CD4-positive, alpha-beta T cell treated with Interleukin-4 for 1 hour (primary cell): ENCODE data around the gene FLRT1.
A peak's percentile ranks its signal among the peaks of the same experiment; 100 is the strongest.

ENCODE experiments used
- DNase-seq, 2 donors: peaks; one replicate each; pipeline ENCODE4 v3.0.0-alpha.2; 2020 to 2022

The FLRT1 gene

DNA sequence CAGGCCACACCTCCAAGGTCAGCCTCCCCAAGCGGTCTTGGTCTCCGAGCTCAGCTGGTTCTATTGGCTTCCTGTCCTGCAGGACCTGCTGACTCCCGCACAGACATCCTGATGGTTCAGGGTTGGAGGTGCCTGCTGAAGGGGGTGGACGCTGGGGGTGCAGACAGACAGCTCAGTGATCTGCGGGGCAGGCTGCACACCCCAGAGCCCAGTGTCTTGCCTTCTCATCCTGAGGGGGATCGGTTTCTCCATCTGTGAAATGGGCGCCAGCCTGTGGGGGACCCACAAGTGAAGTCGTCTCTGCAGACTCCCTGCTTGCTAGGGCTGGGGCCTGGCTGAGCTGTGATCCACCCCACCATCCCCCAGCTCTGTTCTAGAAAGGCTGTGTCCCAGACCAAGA is 13.8 kb downstream of the FLRT1 start:
- no peak for DNase-seq

DNA sequence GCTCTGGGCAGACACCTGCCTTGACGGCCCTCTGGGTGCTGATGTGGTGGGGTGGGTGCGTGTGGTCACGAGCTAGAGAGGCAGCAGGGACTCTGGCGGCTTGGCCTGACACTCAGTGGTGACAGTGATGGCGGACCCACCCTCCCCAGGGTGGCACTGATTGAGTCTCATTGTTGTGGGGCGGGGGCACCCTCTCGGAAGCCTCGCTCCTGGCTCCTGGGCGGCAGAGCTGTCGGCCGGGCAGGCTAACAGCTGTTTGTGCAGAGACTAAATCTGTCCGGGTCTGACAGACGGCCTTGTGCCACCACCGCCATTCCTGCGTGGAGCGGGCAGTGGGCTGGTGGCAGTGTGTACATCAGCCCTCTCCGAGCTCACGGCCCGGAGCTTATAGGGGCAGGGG is 15.6 kb downstream of the FLRT1 start:
- no peak for DNase-seq

GRCh38 chr11:64052436-64052835 is 16.7 kb downstream of the FLRT1 start:
- no peak for DNase-seq

GRCh38 chr11:64052938-64053622 is 17.3 kb downstream of the FLRT1 start:
- no peak for DNase-seq

- no peak for DNase-seq
Observed at GRCh38 chr11:64053699-64054098, 18.0 kb downstream of the FLRT1 start.

DNA sequence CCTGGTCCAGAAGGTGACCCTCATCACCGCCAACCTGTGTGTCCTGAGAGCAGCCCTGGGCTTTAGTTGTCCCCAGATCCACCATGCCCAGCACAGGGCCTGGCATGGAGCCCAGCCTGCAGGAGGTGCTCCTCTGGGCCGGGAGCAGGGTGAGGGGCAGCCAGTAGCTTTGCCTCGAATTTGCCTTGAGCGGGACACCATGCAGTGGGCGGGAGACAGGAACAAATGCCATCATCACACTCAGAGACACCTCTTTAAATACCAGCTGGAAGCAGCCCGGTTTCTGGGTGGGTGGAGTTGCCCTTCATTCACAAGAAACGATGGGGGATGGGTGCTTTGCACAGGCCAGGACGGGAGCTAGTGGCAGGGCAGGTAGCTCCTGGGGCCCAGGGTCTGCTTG is 19.3 kb downstream of the FLRT1 start:
- no peak for DNase-seq

GRCh38 chr11:64056213-64056785 is 20.6 kb downstream of the FLRT1 start:
- DNase-seq, result no peak

- DNase-seq, result no peak
Observed at GRCh38 chr11:64056861-64057260, 21.1 kb downstream of the FLRT1 start.

DNA sequence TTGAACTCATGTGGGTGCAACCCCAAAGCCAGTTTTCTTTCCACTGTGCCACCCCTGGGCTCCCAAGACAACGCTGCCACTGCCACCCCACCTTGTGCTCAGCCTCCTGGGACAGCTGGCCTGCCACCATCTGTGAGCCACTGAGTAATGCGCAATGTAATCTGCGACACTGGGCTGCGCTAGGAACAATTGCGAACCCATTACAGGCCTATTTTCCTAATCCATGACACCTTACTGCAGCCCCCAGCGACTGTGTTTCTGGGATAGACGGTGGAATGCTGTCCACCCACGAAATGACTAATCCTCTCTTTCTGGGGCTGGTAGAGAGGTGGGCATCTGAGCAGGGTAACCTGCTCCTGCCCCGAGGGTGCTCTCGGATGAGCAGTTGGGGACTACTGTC is 22.2 kb downstream of the FLRT1 start:
- no peak for DNase-seq

DNA sequence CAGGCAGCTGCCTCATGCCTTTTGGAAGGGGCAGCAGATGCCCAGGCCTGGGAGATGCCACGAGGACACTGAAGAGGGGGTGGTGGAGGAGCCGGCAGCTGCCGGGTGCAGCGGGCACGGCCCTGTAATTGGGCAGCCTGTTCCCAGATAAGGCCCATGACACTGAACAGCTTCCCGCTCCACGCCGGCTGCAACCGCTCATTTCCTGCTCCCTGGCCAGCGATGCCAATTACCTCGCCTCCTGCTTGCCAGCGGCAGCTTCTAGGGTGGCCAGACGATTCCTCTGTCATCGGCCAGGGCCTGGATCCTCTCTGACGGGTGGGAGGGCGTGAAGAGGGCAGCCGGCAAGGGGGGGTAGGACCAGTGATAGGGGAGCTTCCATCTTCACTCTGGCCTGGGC is 22.8 kb downstream of the FLRT1 start:
- DNase-seq, result no peak

- no peak for DNase-seq
Observed at GRCh38 chr11:64059339-64060140, 23.8 kb downstream of the FLRT1 start.

DNA sequence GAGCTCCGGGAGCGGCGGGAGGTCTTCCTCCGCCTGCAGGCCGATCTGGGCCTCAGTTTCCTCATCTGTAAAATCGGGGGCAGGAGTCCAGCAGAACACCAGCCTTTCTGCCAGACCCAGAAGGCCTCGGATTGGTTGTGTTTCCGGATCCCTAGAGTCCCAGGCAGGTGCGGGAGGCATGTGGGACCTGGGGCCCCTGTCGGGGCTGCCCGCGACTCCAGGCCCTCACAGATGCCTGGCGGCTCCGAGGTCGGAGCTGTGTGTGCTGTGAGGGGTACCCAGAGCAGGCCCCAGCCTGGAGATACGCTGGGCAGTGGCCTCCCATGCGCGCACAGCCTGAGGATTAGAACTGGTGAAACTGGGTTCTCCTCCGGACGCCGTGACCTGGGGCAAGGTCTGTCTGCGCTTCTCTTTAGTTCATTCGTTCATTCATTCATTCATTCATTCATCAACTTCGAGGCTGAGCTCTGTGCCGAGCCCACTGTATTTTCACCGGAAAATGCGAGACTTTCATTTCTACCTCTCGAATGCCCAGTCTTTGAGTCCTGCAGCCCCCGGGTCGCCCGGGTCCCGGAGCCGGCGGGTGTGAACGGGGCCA is 24.6 kb downstream of the FLRT1 start:
- DNase-seq, result no peak

DNA sequence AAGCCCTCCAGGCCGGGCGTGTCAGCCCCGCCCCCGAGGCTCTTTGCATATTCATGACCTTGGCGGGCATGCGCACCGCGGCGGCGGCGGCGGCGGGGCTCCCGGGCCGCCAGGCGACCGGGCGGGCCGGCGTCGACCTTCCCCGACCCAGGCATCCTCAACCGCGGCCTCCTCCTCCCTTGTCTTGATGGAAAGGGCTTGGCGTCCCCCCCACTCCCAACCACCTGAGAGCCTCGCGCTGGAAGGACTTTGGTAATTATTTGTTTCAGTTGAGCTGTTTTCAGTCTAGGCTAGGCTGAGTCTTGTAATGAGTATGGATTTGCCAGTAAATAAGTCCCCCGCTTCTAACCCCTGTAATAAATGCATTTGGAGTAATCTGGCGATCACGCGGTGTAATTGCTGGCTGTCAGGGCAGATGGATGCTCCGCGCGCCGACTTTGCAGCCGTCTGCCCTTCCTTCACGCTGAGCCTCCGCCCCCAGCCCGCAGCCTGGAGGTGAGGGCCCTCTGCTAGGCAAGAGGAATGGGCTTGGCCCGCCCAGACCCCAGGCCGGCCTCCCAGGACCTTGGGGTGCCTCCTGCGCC is 25.2 kb downstream of the FLRT1 start:
- peak; percentile 37 to 49 for DNase-seq

DNA sequence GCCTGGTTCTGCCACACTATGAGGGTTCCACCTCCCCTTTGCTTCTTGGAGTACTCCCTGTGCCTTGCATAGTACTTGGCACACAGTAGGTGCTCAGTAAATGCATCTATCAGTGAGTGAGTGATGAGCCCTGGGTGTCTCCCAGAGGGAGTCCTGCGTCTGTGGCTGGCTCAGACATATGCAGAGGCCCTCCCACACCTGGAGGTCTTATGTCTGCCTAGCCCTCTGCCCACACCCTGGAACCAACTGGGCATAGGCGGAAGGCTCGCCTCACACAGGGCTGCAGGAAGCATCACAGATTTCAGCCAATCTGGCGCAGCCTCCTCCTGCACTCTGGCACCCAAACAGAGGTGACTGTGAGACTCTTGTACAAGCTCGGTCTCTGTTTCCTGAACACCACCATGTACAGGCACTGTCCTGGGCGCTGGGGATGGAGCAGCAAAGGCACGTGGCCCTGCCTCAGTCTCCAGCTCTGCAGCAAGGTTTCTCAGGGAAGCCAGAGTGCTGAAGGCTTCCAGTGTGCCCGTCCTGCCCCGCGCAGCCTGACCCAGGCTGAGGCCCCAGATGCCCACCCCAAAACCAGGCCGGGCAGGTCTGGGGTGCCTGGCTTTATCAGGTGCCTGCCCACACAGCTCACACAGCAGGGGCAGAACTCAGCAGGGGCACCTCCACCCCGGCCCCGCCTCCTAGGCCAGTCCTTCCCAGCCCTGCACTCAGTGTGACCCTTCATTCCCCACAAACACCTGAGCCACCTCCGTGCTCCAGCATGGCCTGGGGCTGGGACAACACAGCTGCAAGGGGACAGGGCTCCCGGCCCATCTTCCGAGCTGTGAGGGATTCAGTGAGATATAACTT is 26.7 kb downstream of the FLRT1 start:
- DNase-seq, result no peak

- no peak for DNase-seq
Observed at GRCh38 chr11:64063777-64064176, 28.0 kb downstream of the FLRT1 start.

GRCh38 chr11:64064374-64065140 is 28.8 kb downstream of the FLRT1 start:
- DNase-seq, result no peak

GRCh38 chr11:64065141-64065465 is 29.4 kb downstream of the FLRT1 start:
- no peak for DNase-seq

DNA sequence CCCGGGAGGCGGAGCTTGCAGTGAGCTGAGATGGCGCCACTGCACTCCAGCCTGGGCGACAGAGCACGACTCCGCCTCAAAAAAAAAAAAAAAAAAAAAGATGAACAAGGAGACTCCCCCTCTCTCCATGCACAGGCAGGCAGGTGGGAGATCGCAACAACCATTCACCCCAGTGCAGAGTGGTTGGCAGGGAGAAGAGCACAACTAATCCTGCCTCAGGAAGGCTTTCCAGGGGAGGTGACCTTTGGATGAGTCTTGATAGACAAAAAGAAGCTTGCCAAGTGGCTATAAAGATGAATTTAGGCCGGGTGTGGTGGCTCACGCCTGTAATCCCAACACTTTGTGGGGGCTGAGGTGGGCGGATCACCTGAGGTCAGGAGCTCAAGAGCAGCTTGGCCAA is 30.0 kb downstream of the FLRT1 start:
- DNase-seq, result no peak

DNA sequence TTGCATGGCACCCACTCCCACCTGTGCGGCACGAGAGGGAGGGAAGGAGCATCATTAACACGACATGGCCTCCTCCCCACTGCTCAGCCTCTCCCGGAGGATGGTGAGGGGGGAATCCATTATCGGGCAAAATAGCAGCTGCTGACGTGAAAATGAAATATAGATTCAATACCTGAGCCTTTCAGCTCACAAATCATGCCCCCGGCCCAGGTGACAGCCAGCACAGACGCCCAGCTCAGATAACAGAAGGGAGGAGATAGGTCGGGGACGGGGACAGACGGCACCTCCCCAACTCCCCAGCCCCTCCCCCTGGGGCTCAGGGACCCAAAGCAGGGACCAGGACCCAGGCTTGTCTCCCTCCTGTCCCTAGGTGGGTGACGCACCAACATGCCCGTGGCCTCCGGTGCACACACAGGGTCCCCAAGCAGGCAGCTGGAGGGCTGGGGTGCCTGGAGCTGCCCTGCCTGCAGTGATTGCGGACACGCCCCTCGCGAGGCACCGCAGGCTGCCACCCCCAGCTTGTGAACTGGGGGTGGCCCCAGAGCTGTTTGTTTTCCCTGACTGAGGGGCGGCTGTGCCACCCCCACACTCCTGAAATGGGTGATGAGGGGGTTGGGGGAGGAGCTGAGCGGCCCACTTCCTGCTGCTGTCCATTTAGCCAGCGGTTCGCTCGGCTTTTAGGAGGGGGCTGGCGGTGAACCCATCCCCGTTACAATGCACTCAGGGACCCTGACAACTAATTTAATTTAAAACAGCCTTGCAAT is 31.7 kb downstream of the FLRT1 start:
- DNase-seq, result no peak

- DNase-seq, result no peak
Observed at GRCh38 chr11:64068705-64069400, 33.1 kb downstream of the FLRT1 start.
